ENCODE data around the gene HGFAC.

DNA sequence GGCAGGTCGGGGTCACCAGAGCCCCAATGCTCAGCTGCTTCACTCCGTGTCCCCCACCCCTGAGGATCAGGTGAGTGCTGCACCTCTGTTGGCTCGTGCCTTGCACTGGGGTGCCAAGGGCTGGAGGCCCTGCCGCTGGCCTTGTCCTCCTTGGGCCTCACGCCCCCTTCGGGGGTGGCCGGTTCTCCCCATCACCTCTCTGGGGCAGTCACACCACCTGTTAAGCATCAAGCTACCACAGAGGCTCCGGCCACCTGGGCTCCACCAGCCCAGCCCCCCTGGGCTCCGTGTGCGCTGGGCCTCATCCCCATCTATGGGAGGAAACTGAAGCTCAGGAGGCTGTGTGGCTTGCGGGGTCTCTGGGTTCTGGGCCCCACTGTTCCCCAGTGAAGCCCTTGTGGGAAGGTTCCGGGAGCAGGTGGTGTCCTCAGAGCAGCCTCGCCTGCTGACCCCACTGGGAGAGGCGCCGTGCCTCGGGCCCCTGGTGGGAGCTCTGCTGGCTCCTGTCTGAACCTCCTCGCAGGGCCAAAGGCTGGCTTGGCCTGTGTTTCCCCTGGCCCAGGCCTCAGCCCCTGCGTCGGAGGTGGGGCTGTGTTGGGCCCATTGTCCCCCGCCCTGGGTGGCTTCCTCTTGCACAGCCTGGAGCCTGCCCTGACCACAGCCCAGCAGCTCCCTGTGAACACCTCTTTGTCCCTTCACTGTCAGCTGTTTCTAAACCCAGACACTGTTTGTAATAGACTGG lies 52.1 kb downstream of the HGFAC start:
- TF ChIP-seq, protein P1, sequence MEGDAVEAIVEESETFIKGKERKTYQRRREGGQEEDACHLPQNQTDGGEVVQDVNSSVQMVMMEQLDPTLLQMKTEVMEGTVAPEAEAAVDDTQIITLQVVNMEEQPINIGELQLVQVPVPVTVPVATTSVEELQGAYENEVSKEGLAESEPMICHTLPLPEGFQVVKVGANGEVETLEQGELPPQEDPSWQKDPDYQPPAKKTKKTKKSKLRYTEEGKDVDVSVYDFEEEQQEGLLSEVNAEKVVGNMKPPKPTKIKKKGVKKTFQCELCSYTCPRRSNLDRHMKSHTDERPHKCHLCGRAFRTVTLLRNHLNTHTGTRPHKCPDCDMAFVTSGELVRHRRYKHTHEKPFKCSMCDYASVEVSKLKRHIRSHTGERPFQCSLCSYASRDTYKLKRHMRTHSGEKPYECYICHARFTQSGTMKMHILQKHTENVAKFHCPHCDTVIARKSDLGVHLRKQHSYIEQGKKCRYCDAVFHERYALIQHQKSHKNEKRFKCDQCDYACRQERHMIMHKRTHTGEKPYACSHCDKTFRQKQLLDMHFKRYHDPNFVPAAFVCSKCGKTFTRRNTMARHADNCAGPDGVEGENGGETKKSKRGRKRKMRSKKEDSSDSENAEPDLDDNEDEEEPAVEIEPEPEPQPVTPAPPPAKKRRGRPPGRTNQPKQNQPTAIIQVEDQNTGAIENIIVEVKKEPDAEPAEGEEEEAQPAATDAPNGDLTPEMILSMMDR (IDR thresholded peaks at IDR 0.05 in 2 of 3, conservative IDR thresholded peaks at IDR 0.05 in 1 of 3; ENCODE audit: control insufficient read depth in 2 of 3, extremely low read depth in 1 of 3, insufficient read depth in 1 of 3, low read depth in 3 of 3, low read length in 3 of 3), result no peak
- TF ChIP-seq PML (IDR thresholded peaks at IDR 0.05; ENCODE audit: low read length) (no peak), NR2F1 (conservative IDR thresholded peaks at IDR 0.05) (no peak), POLR2A (IDR thresholded peaks at IDR 0.05; ENCODE audit: low read depth, low read length) (no peak), TAF1 (IDR thresholded peaks at IDR 0.05; ENCODE audit: borderline replicate concordance, low read depth, low read length) (no peak), SMC3 (IDR thresholded peaks at IDR 0.05; ENCODE audit: borderline replicate concordance, low read length) (no peak), EP300 (IDR thresholded peaks at IDR 0.05; ENCODE audit: borderline replicate concordance in 1 of 2, control insufficient read depth in 1 of 2, low read depth in 2 of 2, low read length in 2 of 2) (no peak), GABPA (IDR thresholded peaks at IDR 0.05; ENCODE audit: low read depth) (no peak), ESRRA (IDR thresholded peaks at IDR 0.05; ENCODE audit: low read length) (no peak), EZH2 (IDR thresholded peaks at IDR 0.05; ENCODE audit: borderline replicate concordance, control insufficient read depth, low read depth, low read length) (no peak), FOS (IDR thresholded peaks at IDR 0.05; ENCODE audit: borderline replicate concordance, extremely low read depth, insufficient read length) (no peak)
- TF ChIP-seq, protein P2, sequence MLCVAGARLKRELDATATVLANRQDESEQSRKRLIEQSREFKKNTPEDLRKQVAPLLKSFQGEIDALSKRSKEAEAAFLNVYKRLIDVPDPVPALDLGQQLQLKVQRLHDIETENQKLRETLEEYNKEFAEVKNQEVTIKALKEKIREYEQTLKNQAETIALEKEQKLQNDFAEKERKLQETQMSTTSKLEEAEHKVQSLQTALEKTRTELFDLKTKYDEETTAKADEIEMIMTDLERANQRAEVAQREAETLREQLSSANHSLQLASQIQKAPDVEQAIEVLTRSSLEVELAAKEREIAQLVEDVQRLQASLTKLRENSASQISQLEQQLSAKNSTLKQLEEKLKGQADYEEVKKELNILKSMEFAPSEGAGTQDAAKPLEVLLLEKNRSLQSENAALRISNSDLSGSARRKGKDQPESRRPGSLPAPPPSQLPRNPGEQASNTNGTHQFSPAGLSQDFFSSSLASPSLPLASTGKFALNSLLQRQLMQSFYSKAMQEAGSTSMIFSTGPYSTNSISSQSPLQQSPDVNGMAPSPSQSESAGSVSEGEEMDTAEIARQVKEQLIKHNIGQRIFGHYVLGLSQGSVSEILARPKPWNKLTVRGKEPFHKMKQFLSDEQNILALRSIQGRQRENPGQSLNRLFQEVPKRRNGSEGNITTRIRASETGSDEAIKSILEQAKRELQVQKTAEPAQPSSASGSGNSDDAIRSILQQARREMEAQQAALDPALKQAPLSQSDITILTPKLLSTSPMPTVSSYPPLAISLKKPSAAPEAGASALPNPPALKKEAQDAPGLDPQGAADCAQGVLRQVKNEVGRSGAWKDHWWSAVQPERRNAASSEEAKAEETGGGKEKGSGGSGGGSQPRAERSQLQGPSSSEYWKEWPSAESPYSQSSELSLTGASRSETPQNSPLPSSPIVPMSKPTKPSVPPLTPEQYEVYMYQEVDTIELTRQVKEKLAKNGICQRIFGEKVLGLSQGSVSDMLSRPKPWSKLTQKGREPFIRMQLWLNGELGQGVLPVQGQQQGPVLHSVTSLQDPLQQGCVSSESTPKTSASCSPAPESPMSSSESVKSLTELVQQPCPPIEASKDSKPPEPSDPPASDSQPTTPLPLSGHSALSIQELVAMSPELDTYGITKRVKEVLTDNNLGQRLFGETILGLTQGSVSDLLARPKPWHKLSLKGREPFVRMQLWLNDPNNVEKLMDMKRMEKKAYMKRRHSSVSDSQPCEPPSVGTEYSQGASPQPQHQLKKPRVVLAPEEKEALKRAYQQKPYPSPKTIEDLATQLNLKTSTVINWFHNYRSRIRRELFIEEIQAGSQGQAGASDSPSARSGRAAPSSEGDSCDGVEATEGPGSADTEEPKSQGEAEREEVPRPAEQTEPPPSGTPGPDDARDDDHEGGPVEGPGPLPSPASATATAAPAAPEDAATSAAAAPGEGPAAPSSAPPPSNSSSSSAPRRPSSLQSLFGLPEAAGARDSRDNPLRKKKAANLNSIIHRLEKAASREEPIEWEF (IDR thresholded peaks at IDR 0.05; ENCODE audit: insufficient replicate concordance, low read depth, low read length), result no peak
- TF ChIP-seq, protein P3, sequence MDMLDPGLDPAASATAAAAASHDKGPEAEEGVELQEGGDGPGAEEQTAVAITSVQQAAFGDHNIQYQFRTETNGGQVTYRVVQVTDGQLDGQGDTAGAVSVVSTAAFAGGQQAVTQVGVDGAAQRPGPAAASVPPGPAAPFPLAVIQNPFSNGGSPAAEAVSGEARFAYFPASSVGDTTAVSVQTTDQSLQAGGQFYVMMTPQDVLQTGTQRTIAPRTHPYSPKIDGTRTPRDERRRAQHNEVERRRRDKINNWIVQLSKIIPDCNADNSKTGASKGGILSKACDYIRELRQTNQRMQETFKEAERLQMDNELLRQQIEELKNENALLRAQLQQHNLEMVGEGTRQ (IDR thresholded peaks at IDR 0.05; ENCODE audit: borderline replicate concordance, low read depth, low read length), result no peak

Measured in GM12878 (cell line).